MV-4-11 (cell line): ENCODE results near the gene PCDHGB3.
A peak's percentile ranks its signal among the peaks of the same experiment; 100 is the strongest.
"Not testable (repeated sequence)": the region's sequence is repeated elsewhere in the genome, so short reads cannot be mapped to it uniquely, and the experiment has no call there.

ENCODE experiments used
- DNase-seq: peaks from one replicate; lab custom pipeline; 2025; lab: John Stamatoyannopoulos, UW

Gene PCDHGB3

GRCh38 chr5:141392429-141393198 is 22.6 kb downstream of the PCDHGB3 start, which contains the start of gene PCDHGA8:
TSS of gene PCDHGA8 (plus strand) at chr5:141392633. CDS start at chr5:141392814, 181 bp downstream.
- no peak for DNase-seq

DNA sequence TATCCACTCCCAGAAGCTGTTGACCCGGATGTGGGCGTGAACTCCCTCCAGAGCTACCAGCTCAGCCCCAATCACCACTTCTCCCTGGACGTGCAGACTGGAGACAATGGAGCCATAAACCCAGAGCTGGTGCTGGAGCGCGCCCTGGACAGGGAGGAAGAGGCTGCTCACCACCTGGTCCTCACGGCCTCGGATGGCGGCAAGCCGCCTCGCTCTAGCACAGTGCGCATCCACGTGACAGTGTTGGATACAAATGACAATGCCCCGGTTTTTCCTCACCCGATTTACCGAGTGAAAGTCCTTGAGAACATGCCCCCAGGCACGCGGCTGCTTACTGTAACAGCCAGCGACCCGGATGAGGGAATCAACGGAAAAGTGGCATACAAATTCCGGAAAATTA is 23.2 kb downstream of the PCDHGB3 start:
- no peak for DNase-seq

- DNase-seq, result not testable (repeated sequence)
Observed at GRCh38 chr5:141394401-141395187, 24.6 kb downstream of the PCDHGB3 start.

- DNase-seq, result not testable (repeated sequence)
Observed at GRCh38 chr5:141397756-141398551, 27.9 kb downstream of the PCDHGB3 start, which contains the start of gene PCDHGB5. TSS of gene PCDHGB5 (plus strand) at chr5:141397947. CDS start at chr5:141398128, 181 bp downstream.

GRCh38 chr5:141398608-141399007 is 28.6 kb downstream of the PCDHGB3 start:
- DNase-seq, result no peak

GRCh38 chr5:141399555-141400258 is 29.7 kb downstream of the PCDHGB3 start:
- DNase-seq, result no peak

DNA sequence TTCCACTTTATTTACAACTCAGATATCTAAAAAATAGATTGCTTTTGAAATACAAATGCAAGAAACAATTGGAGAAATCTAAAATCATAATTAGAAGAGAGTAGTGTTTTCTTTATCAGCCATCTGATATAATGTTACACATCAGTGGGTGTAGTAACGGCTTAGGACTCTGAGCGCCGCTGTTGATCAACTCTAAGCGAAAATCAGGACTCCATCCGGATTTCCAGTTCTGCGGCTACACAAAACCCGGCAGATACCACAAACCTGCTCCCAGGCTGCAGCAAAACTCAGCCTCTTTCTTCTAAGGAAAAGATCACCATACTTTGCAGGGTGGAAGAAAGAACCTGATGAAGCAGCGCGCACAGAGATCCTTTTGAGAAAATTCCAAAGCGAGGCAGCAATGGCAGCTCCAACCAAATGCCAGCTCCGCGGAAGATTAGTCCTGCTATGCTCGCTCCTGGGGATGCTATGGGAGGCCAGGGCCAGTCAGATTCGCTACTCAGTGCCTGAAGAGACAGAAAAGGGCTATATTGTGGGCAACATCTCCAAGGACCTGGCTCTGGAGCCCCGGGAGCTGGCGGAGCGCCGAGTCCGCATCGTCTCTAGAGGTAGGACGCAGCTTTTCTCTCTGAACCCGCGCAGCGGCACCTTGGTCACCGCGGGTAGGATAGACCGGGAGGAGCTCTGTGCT is 32.7 kb downstream of the PCDHGB3 start, which contains the start of gene PCDHGA9:
Gene PCDHGA9, plus strand, starts transcription at position 226 of the 691 bp plus-strand sequence. Its CDS starts 175 bp downstream, at position 401.
- DNase-seq, result no peak

- no peak for DNase-seq
Observed at GRCh38 chr5:141403387-141403786, 33.3 kb downstream of the PCDHGB3 start.

DNA sequence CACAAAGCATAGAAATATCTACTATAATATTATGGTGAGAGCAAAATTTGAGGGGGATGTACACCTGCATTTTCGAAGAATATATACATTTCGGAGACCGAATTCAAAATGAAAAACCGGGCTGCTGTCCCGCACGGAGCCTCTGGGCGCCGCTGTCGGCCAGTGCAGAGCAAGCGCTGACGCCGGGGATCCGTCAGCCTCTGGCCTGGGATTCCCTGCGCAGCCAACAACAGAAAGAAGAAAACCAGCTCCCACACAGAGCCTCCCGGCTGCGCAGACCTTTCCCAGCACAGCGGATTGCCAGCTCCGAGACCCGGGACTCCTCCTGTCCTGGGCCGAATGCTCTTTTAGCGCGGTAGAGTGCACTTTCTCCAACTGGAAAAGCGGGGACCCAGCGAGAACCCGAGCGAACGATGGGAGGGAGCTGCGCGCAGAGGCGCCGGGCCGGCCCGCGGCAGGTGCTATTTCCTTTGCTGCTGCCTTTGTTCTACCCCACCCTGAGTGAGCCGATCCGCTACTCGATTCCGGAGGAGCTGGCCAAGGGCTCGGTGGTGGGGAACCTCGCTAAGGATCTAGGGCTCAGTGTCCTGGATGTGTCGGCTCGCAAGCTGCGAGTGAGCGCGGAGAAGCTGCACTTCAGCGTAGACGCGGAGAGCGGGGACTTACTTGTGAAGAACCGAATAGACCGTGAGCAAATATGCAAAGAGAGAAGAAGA is 37.9 kb downstream of the PCDHGB3 start, which contains the start of gene PCDHGB6:
Gene PCDHGB6, plus strand, starts transcription at position 232 of the 716 bp plus-strand sequence. Its CDS starts 182 bp downstream, at position 414.
- DNase-seq, result not testable (repeated sequence)

GRCh38 chr5:141409598-141410306 is 39.7 kb downstream of the PCDHGB3 start:
- no peak for DNase-seq

DNA sequence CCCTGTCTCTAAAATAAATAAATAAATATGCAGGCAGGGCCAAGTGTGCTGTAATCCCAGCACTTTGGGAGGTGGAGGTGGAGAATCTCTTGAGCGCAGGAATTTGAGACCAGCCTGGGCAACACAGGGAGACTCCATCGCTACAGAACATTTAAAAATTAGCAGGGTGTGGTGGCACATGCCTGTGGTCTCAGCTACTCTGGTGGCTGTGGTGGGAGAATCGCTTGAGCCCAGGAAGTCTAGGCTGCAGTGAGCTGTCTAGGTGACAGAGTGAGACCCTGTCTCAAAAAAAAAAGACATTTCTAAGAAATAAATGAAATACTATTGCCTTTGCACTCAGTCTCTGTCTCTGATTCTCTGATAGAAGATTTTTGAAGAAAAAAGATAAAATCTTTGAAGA is 41.5 kb downstream of the PCDHGB3 start:
- DNase-seq, result no peak

GRCh38 chr5:141412854-141413539 is 43.0 kb downstream of the PCDHGB3 start, which contains the start of gene PCDHGA10:
TSS of gene PCDHGA10 (plus strand) at chr5:141412987. CDS start at chr5:141413176, 189 bp downstream.
- DNase-seq, result peak; percentile 68

DNA sequence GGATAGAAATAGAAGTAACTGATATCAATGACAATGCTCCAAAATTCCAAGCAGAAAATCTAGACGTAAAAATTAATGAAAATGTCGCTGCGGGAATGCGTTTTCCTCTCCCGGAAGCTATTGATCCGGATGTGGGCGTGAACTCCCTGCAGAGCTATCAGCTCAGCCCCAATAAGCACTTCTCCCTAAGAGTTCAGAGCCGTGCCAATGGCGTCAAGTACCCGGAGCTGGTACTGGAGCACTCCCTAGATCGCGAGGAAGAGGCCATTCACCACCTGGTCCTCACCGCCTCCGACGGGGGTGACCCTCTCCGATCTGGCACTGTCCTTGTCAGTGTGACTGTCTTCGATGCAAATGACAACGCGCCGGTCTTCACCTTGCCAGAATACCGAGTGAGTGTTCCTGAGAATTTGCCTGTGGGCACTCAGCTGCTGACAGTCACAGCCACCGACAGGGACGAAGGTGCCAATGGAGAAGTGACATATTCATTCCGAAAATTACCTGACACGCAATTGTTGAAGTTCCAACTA is 43.6 kb downstream of the PCDHGB3 start:
- no peak for DNase-seq

GRCh38 chr5:141414548-141415274 is 44.7 kb downstream of the PCDHGB3 start:
- not testable (repeated sequence) for DNase-seq

DNA sequence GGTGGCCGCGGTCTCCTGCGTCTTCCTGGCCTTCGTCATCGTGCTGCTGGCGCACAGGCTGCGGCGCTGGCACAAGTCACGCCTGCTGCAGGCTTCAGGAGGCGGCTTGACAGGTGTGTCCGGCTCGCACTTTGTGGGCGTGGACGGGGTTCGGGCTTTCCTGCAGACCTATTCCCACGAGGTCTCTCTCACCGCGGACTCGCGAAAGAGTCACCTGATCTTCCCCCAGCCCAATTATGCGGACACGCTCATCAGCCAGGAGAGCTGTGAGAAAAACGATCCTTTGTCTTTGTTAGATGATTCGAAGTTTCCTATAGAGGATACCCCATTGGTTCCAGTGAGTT is 45.2 kb downstream of the PCDHGB3 start:
- not testable (repeated sequence) for DNase-seq

- DNase-seq, result peak; percentile 49
Observed at GRCh38 chr5:141417494-141418172, 47.6 kb downstream of the PCDHGB3 start, which contains the start of gene PCDHGB7. TSS of gene PCDHGB7 (plus strand) at chr5:141417677. CDS start at chr5:141417860, 183 bp downstream.
